ENCODE measurements around the gene ATP5PB. TPM values are rescaled to one million over a fixed set of nuclear protein-coding genes. Genes with fewer than 3 reads are reported as not detected.
A peak's percentile ranks its signal among the peaks of the same experiment; 100 is the strongest.

The ATP5PB gene
- total RNA-seq, 1 donor from 2014 or later = 220 TPM

- peak overlapping the region; percentile 77 for H3K4me3 Mint-ChIP-seq
Measured at GRCh38 chr1:111507411-111508201, 58.3 kb downstream of the ATP5PB start.

GRCh38 chr1:111509997-111510375, 60.7 kb downstream of the ATP5PB start:
- H3K4me3 Mint-ChIP-seq = no peak overlapping the region
- no peaks in the 10 kb centered on the region for H3K9me3 Mint-ChIP-seq
- CTCF ChIA-PET = interaction anchor here (2.0 to 4.0 kb wide), 4 partner anchors 83 to 259 kb away, joined by 6 to 41 read pairs (median 20); no protein-coding TSS in a partner anchor
- DNase-seq (no peak), ATAC-seq (ENCODE audit: low read depth) (no peak)
- no peaks in the 10 kb centered on the region for H3K36me3 Mint-ChIP-seq (ENCODE audit: low read depth)
- H3K27me3 Mint-ChIP-seq = no peaks in the 10 kb centered on the region
- no peak for TF ChIP-seq CTCF (IDR thresholded peaks at IDR 0.05)
- peaks cover 51% of the 10 kb centered on the region for H3K4me1 Mint-ChIP-seq
- H3K27ac Mint-ChIP-seq = no peak overlapping the region
- intact Hi-C loops (cut with micrococcal nuclease) = loop anchor here (2.0 kb wide), 1 partner anchor 237 kb away; no protein-coding TSS in a partner anchor
- POLR2A ChIA-PET = interaction anchor here (0.6 to 3.2 kb wide), 2 partner anchors 83 to 106 kb away, joined by 3 to 37 read pairs; no protein-coding TSS in a partner anchor

More at GRCh38 chr1:111507411-111508201, 58.3 kb downstream of the ATP5PB start:
- Mint-ChIP-seq H3K4me1 (peaks cover 67% of the 10 kb centered on the region), H3K9me3 (no peaks in the 10 kb centered on the region), H3K36me3 (ENCODE audit: low read depth) (no peaks in the 10 kb centered on the region), H3K27ac (no peak overlapping the region), H3K27me3 (no peaks in the 10 kb centered on the region)
- TF ChIP-seq CTCF (IDR thresholded peaks at IDR 0.05) = no peak
- intact Hi-C loops (cut with micrococcal nuclease) = loop anchor here (1.0 to 2.0 kb wide), 17 partner anchors 9 to 635 kb away; partner anchors contain the start of genes ATP5PB, CD53, DDX20 and WDR77
- POLR2A ChIA-PET = interaction anchor here (0.6 to 9.6 kb wide), 42 partner anchors 9 to 1169 kb away, joined by 3 to 234 read pairs (median 5); partner anchors contain the start of genes ATP5PB, C1orf162, DDX20 and INKA2
- CTCF ChIA-PET = interaction anchor here (0.5 to 4.0 kb wide), 56 partner anchors 9 to 292 kb away, joined by 3 to 123 read pairs (median 5); partner anchors contain the start of genes C1orf162, INKA2 and RAP1A
- peak; percentile 66 for DNase-seq
- peak; percentile 67 for ATAC-seq (ENCODE audit: low read depth)

GRCh38 chr1:111511370-111511769, 62.1 kb downstream of the ATP5PB start:
- DNase-seq = no peak
- TF ChIP-seq CTCF (IDR thresholded peaks at IDR 0.05) = no peak
- no peak for ATAC-seq (ENCODE audit: low read depth)
- Mint-ChIP-seq H3K27me3 (no peaks in the 10 kb centered on the region), H3K9me3 (no peaks in the 10 kb centered on the region), H3K27ac (no peak overlapping the region), H3K4me3 (no peak overlapping the region), H3K36me3 (ENCODE audit: low read depth) (no peaks in the 10 kb centered on the region), H3K4me1 (peaks cover 47% of the 10 kb centered on the region)
- ChIA-PET CTCF (no interaction called here), POLR2A (no interaction called here)
- intact Hi-C loops (cut with micrococcal nuclease) = no loop called here

Other genes with a start within 250 kb of the ATP5PB start
- 48.9 and 58.6 TPM in 2 replicates for gene DENND2D, start 248.8 kb upstream of the ATP5PB start, total RNA-seq
- gene CHI3L2, start 221.8 kb upstream of the ATP5PB start, total RNA-seq = 19.6 and 23.6 TPM in 2 replicates
- gene CHIA, start 158.6 kb upstream of the ATP5PB start, total RNA-seq = not detected in 2 replicates
- 1.3 and 3.5 TPM in 2 replicates for gene OVGP1, start 21.7 kb upstream of the ATP5PB start, total RNA-seq
- 55.8 and 63.3 TPM in 2 replicates for gene WDR77, start 208 bp upstream of the ATP5PB start, total RNA-seq
- gene C1orf162, start 24.5 kb downstream of the ATP5PB start, total RNA-seq = 29.4 and 33.2 TPM in 2 replicates
- not detected in 2 replicates for gene ADORA3, start 54.2 kb downstream of the ATP5PB start, total RNA-seq
- not detected in 2 replicates for gene TMIGD3, start 54.2 kb downstream of the ATP5PB start, total RNA-seq
- gene RAP1A, start 170.3 kb downstream of the ATP5PB start, total RNA-seq = 92.4 and 93.8 TPM in 2 replicates